Endothelial cell of umbilical vein (primary cell): ENCODE measurements around the gene SLC49A4. TPM values are rescaled to one million over a fixed set of nuclear protein-coding genes. Genes with fewer than 3 reads are reported as not detected.

Experiments used
- BruUV-seq: library from RNA; stranded (reverse); fragments of 400-500 nt; replicated peaks from 2 replicates; lab custom pipeline; 2021; lab: Mats Ljungman, UMichigan
- CTCF ChIA-PET: fragments of 300-600, 350-600 bp; sonication (Branson Sonifier 250); formaldehyde crosslinking; loops from one replicate; lab custom pipeline; 2021; ENCODE audit warnings: antibody characterized with exemption, inconsistent platforms; lab: Charles Lee
- POLR2A ChIA-PET: fragments of 300-600, 350-600 bp; sonication (Branson Sonifier 250); formaldehyde crosslinking; loops from one replicate; lab custom pipeline; 2021; ENCODE audit warnings: antibody characterized with exemption, inconsistent platforms; lab: Charles Lee
- DNase-seq: peaks from one replicate; pipeline ENCODE4 v3.0.0-alpha.2; 2011; ENCODE audit warnings: low read depth, low spot score
- FAIRE-seq: peaks from 2 replicates; lab custom pipeline; 2011; peaks lifted over from hg19 to GRCh38; lab: Jason Lieb, UNC
- H2AFZ ChIP-seq: 2 replicates; pipeline ENCODE4 v1.6.0; 2012; ENCODE audit warnings: low read depth, low read length, control low read depth, inconsistent platforms
- H3K27ac ChIP-seq: 2 replicates; pipeline ENCODE4 v1.5.1; 2011; ENCODE audit warnings: low read depth, mild to moderate bottlenecking, control low read depth, low read length, moderate library complexity; ENCODE audit not compliant: insufficient read depth
- H3K27me3 ChIP-seq, 2 experiments: 2 replicates each; pipeline versions ENCODE4 v1.6.0 to v1.6.1; 2011; ENCODE audit warnings: low read length in 2 of 2, mixed read lengths in 1 of 2; ENCODE audit not compliant: control insufficient read depth in 2 of 2, insufficient read depth in 2 of 2
- H3K36me3 ChIP-seq, 2 experiments: 2 replicates in 1 of 2; 3 replicates in 1 of 2; pipeline ENCODE4 v1.5.1; 2011; ENCODE audit warnings: low read length in 2 of 2, mild to moderate bottlenecking in 1 of 2, moderate library complexity in 1 of 2; ENCODE audit not compliant: control insufficient read depth in 2 of 2, insufficient read depth in 2 of 2; ENCODE audit errors: extremely low read depth in 1 of 2
- H3K4me1 ChIP-seq: 3 replicates; pipeline ENCODE4 v1.5.1; 2011; ENCODE audit warnings: mild to moderate bottlenecking, low read length; ENCODE audit not compliant: control insufficient read depth, insufficient read depth; ENCODE audit errors: extremely low read depth
- H3K4me2 ChIP-seq: 2 replicates; pipeline ENCODE4 v1.6.1; 2011; ENCODE audit warnings: low read length, control low read depth, mixed read lengths; ENCODE audit not compliant: insufficient read depth
- H3K4me3 ChIP-seq, 3 experiments: fragments of 200-600 bp in 1 of 3; sonication (generic), shearing (Covaris generic) in 1 of 3; replicated peaks in 1 of 3; 2 replicates each; pipeline ENCODE4 v1.5.1; 2011 to 2016; ENCODE audit warnings: control low read depth in 3 of 3, low read length in 3 of 3, mild to moderate bottlenecking in 2 of 3, inconsistent platforms in 1 of 3, low read depth in 1 of 3, moderate library complexity in 1 of 3; ENCODE audit not compliant: insufficient read depth in 1 of 3
- H3K79me2 ChIP-seq: 2 replicates; pipeline ENCODE4 v1.6.0; 2012; ENCODE audit warnings: low read length, inconsistent platforms; ENCODE audit not compliant: control insufficient read depth, insufficient read depth
- H3K9ac ChIP-seq: replicated peaks from 2 replicates; pipeline ENCODE3; 2011; ENCODE audit warnings: low read length, control low read depth; ENCODE audit not compliant: insufficient read depth; ENCODE audit errors: extremely low read depth
- H3K9me1 ChIP-seq: replicated peaks from 3 replicates; pipeline ENCODE4 v1.6.0; 2011; ENCODE audit warnings: mild to moderate bottlenecking, low read length; ENCODE audit not compliant: control insufficient read depth, insufficient read depth; ENCODE audit errors: extremely low read depth
- H3K9me3 ChIP-seq: replicated peaks from 2 replicates; pipeline ENCODE4 v1.5.1; 2012; ENCODE audit warnings: low read length, inconsistent platforms; ENCODE audit not compliant: control insufficient read depth, insufficient read depth
- H4K20me1 ChIP-seq: replicated peaks from 2 replicates; pipeline ENCODE3; 2011; ENCODE audit warnings: mild to moderate bottlenecking, low read length; ENCODE audit not compliant: control insufficient read depth, insufficient read depth; ENCODE audit errors: extremely low read depth
- EZH2 ChIP-seq: IDR thresholded peaks from 2 replicates; pipeline ENCODE4 v1.6.1; 2012; ENCODE audit warnings: borderline replicate concordance, low read depth, mild to moderate bottlenecking, moderate library complexity, low read length, inconsistent platforms; ENCODE audit not compliant: severe bottlenecking
- FOS ChIP-seq: IDR thresholded peaks from 2 replicates; pipeline ENCODE4 v1.6.1; 2011; ENCODE audit warnings: mild to moderate bottlenecking, low read length, moderate library complexity, borderline replicate concordance; ENCODE audit not compliant: insufficient read depth
- GATA2 ChIP-seq: IDR thresholded peaks from 2 replicates; pipeline ENCODE4 v1.7.0; 2011; ENCODE audit warnings: low read depth, mild to moderate bottlenecking, moderate library complexity, mixed read lengths, low read length; ENCODE audit not compliant: insufficient read length, insufficient read depth
- JUN ChIP-seq: IDR thresholded peaks from 2 replicates; pipeline ENCODE4 v1.6.1; 2011; ENCODE audit warnings: borderline replicate concordance, low read depth; ENCODE audit not compliant: insufficient read length, insufficient read depth
- MYC ChIP-seq: IDR thresholded peaks from one replicate; pipeline ENCODE4 v1.6.1; 2011; ENCODE audit warnings: mild to moderate bottlenecking, low read depth, low read length
- POLR2A ChIP-seq: IDR thresholded peaks from 2 replicates; pipeline ENCODE4 v1.6.1; 2012; ENCODE audit warnings: low read depth, mild to moderate bottlenecking, control low read depth, low read length
- POLR2AphosphoS5 ChIP-seq: IDR thresholded peaks from 2 replicates; pipeline ENCODE4 v1.6.1; 2012; ENCODE audit warnings: low read depth, mild to moderate bottlenecking, control low read depth, low read length, moderate library complexity; ENCODE audit not compliant: insufficient read depth
- dilution Hi-C: fragments of 300-500 bp; cut with MboI; formaldehyde crosslinking; loops from one replicate; pipeline ENCODE4 v1.15.0; 2019; ENCODE audit warnings: low sequenced_read_pairs; ENCODE audit not compliant: extremely low pct_ligation_motif_present
- intact Hi-C: fragments of 100-400 bp; cut with micrococcal nuclease; formaldehyde crosslinking; loops from one replicate; pipeline ENCODE4 v1.10.0; 2022
- polyA plus RNA-seq, 4 experiments: library from polyadenylated mRNA; depleted of rRNA in 3 of 4; stranded (reverse) in 3 of 4; unstranded in 1 of 4; fragments of >200 nt; gene quantifications; 2 replicates each; pipeline versions ENCODE4 v1.2.1 to v1.2.3, GENCODE V29; 2011 to 2012; ENCODE audit warnings: missing spikeins in 1 of 4
- total RNA-seq: library from RNA; stranded (reverse); gene quantifications from 2 replicates; pipeline ENCODE4 v1.2.3, GENCODE V29; 2021
- TF ChIP-seq, protein P1 (sequence below): IDR thresholded peaks from 2 replicates; pipeline ENCODE4 v1.6.1; 2011; ENCODE audit not compliant: insufficient read depth, insufficient read length
- TF ChIP-seq, protein P2 (sequence below), 2 donors: IDR thresholded peaks; 1 replicate in 1 of 2; 2 replicates in 1 of 2; pipeline ENCODE4 v1.5.1; 2011; ENCODE audit warnings: low read length in 2 of 2, mild to moderate bottlenecking in 2 of 2, moderate library complexity in 2 of 2, control low read depth in 1 of 2, inconsistent platforms in 1 of 2, low read depth in 1 of 2; ENCODE audit not compliant: insufficient read depth in 1 of 2; ENCODE audit errors: extremely low read depth in 1 of 2

The SLC49A4 gene
- total and polyA plus RNA-seq, 2 donors (not counting 3 experiments of a cell fraction or from before 2014, with no cell fraction given), result 10.9 to 11.6 TPM

DNA sequence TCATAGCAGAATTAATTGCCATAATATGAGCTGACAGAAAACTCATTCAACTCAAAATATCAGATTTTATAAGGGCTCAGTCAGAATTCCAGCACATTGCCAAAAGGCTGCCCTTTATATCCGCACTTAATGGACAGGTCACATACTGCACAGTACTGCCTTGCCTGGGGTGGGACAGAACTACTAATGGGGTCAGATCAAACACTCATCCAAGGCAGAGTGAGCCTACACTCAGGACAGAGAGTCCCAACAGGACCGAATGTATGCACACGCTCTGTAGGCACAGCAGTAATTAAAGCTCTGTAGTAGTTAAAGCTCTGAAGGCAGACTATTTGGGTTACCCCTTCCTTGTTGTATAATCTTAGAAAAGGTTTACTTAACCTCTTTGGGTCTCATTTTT, 28.4 kb upstream of the SLC49A4 start:
- FAIRE-seq (no peak), DNase-seq (no peak)
- ChIA-PET CTCF (no interaction called here), POLR2A (no interaction called here)
- H4K20me1 ChIP-seq, result peaks cover 2% of the 10 kb centered on the region
- H3K79me2 ChIP-seq, result no peaks in the 10 kb centered on the region
- no peak for TF ChIP-seq GATA2
- TF ChIP-seq EZH2, result no peak
- no peak for TF ChIP-seq POLR2A
- TF ChIP-seq, protein P1, sequence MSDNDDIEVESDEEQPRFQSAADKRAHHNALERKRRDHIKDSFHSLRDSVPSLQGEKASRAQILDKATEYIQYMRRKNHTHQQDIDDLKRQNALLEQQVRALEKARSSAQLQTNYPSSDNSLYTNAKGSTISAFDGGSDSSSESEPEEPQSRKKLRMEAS, result no peak
- TF ChIP-seq, protein P2, sequence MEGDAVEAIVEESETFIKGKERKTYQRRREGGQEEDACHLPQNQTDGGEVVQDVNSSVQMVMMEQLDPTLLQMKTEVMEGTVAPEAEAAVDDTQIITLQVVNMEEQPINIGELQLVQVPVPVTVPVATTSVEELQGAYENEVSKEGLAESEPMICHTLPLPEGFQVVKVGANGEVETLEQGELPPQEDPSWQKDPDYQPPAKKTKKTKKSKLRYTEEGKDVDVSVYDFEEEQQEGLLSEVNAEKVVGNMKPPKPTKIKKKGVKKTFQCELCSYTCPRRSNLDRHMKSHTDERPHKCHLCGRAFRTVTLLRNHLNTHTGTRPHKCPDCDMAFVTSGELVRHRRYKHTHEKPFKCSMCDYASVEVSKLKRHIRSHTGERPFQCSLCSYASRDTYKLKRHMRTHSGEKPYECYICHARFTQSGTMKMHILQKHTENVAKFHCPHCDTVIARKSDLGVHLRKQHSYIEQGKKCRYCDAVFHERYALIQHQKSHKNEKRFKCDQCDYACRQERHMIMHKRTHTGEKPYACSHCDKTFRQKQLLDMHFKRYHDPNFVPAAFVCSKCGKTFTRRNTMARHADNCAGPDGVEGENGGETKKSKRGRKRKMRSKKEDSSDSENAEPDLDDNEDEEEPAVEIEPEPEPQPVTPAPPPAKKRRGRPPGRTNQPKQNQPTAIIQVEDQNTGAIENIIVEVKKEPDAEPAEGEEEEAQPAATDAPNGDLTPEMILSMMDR (IDR thresholded peaks at IDR 0.05; ENCODE audit: extremely low read depth in 1 of 2, insufficient read depth in 1 of 2, low read depth in 1 of 2, low read length in 2 of 2), result no peak
- TF ChIP-seq FOS, result no peak
- TF ChIP-seq JUN, result no peak
- no peak for TF ChIP-seq MYC
- no peak for TF ChIP-seq POLR2AphosphoS5
- no peak overlapping the region for H3K27ac ChIP-seq
- no peaks in the 10 kb centered on the region for H3K9me3 ChIP-seq
- H3K27me3 ChIP-seq, result no peaks in the 10 kb centered on the region
- intact Hi-C loops, result no loop called here
- H3K4me1 ChIP-seq, result peaks cover 10% of the 10 kb centered on the region
- no peaks in the 10 kb centered on the region for H3K9me1 ChIP-seq
- no peak overlapping the region for H3K9ac ChIP-seq
- dilution Hi-C loops, result no loop called here
- BruUV-seq, result no TSS peak
- no peak overlapping the region for H3K4me2 ChIP-seq
- H2AFZ ChIP-seq, result no peak overlapping the region
- no peak overlapping the region for H3K4me3 ChIP-seq
- no peaks in the 10 kb centered on the region for H3K36me3 ChIP-seq
